Measurements from ENCODE around the gene CFAP20DC.

CFAP20DC gene

DNA sequence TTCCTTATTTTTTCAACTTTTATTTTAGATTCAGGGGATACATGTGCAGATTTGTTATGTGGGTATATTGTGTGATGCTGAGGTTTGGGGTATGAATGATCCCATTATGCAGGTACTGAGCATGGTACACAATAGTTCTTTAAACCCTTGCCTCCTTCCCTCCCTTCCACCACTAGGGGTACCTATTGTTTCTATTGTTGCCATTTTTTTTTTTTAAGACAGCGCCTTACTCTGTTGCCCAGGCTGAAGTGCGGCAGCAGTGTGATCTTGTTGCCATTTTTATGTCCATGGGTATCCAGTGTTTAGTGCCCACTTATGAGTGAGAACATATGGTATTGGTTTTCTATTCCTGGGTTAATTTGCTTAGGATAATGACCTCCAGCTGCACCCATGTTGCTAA, 266.0 kb downstream of the CFAP20DC start:
- POLR2A ChIA-PET, result no interaction called here
- H3K4me1 ChIP-seq (ENCODE audit: control insufficient read depth, insufficient read depth, low read length), result no peaks in the 10 kb centered on the region

More for the DNA sequence above, 266.0 kb downstream of the CFAP20DC start:
- Histone ChIP-seq H3K27ac (ENCODE audit: extremely low read depth, low read depth, low read length) (no peak overlapping the region), H3K9me3 (ENCODE audit: control insufficient read depth, insufficient read depth, low read depth, low read length) (no peaks in the 10 kb centered on the region), H3K4me3 (ENCODE audit: low read depth, low read length) (no peak overlapping the region), H3K36me3 (ENCODE audit: control insufficient read depth in 2 of 2, insufficient read depth in 1 of 2, low read length in 2 of 2) (no peaks in the 10 kb centered on the region)
- TF ChIP-seq YY2 (tag by site-specific recombination; IDR thresholded peaks at IDR 0.05) (no peak), ZNF544 (tag by site-specific recombination; IDR thresholded peaks at IDR 0.05) (no peak), ZBTB6 (tag by site-specific recombination; IDR thresholded peaks at IDR 0.05) (no peak), GLIS2 (tag by site-specific recombination; IDR thresholded peaks at IDR 0.05) (no peak), ZNF221 (tag by site-specific recombination; IDR thresholded peaks at IDR 0.05; ENCODE audit: borderline replicate concordance) (no peak), IKZF3 (tag by site-specific recombination; IDR thresholded peaks at IDR 0.05) (no peak), ZEB2 (tag by site-specific recombination; IDR thresholded peaks at IDR 0.05) (no peak), ZNF2 (tag by site-specific recombination; IDR thresholded peaks at IDR 0.05) (no peak), BCL6B (tag by site-specific recombination; IDR thresholded peaks at IDR 0.05) (no peak), ZNF664 (tag by site-specific recombination; IDR thresholded peaks at IDR 0.05) (no peak), ZFP41 (tag by site-specific recombination; IDR thresholded peaks at IDR 0.05; ENCODE audit: borderline replicate concordance) (no peak), ZNF114 (tag by site-specific recombination; IDR thresholded peaks at IDR 0.05) (no peak), ZNF426 (tag by site-specific recombination; IDR thresholded peaks at IDR 0.05) (no peak), ZBTB49 (tag by site-specific recombination; IDR thresholded peaks at IDR 0.05; ENCODE audit: low read depth) (no peak)
- TF ChIP-seq, protein P1, sequence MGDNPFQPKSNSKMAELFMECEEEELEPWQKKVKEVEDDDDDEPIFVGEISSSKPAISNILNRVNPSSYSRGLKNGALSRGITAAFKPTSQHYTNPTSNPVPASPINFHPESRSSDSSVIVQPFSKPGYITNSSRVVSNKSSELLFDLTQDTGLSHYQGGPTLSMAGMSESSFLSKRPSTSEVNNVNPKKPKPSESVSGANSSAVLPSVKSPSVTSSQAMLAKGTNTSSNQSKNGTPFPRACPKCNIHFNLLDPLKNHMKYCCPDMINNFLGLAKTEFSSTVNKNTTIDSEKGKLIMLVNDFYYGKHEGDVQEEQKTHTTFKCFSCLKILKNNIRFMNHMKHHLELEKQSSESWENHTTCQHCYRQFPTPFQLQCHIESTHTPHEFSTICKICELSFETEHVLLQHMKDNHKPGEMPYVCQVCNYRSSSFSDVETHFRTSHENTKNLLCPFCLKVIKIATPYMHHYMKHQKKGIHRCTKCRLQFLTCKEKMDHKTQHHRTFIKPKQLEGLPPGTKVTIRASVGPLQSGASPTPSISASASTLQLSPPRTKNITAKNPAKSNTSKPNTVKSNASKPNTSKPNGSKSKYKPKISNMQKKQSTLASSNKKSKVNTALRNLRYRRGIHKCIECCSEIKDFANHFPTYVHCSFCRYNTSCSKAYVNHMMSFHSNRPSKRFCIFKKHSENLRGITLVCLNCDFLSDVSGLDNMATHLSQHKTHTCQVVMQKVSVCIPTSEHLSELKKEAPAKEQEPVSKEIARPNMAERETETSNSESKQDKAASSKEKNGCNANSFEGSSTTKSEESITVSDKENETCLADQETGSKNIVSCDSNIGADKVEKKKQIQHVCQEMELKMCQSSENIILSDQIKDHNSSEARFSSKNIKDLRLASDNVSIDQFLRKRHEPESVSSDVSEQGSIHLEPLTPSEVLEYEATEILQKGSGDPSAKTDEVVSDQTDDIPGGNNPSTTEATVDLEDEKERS (tag by site-specific recombination; IDR thresholded peaks at IDR 0.05), result no peak
- TF ChIP-seq, protein P2, sequence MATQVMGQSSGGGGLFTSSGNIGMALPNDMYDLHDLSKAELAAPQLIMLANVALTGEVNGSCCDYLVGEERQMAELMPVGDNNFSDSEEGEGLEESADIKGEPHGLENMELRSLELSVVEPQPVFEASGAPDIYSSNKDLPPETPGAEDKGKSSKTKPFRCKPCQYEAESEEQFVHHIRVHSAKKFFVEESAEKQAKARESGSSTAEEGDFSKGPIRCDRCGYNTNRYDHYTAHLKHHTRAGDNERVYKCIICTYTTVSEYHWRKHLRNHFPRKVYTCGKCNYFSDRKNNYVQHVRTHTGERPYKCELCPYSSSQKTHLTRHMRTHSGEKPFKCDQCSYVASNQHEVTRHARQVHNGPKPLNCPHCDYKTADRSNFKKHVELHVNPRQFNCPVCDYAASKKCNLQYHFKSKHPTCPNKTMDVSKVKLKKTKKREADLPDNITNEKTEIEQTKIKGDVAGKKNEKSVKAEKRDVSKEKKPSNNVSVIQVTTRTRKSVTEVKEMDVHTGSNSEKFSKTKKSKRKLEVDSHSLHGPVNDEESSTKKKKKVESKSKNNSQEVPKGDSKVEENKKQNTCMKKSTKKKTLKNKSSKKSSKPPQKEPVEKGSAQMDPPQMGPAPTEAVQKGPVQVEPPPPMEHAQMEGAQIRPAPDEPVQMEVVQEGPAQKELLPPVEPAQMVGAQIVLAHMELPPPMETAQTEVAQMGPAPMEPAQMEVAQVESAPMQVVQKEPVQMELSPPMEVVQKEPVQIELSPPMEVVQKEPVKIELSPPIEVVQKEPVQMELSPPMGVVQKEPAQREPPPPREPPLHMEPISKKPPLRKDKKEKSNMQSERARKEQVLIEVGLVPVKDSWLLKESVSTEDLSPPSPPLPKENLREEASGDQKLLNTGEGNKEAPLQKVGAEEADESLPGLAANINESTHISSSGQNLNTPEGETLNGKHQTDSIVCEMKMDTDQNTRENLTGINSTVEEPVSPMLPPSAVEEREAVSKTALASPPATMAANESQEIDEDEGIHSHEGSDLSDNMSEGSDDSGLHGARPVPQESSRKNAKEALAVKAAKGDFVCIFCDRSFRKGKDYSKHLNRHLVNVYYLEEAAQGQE (tag by site-specific recombination; IDR thresholded peaks at IDR 0.05), result no peak
- CTCF ChIA-PET, result no interaction called here

Data from HEK293 (cell line).